GM18907 (cell line): ENCODE data around the gene PSMB9.
"Not testable (repeated sequence)": the region's sequence is repeated elsewhere in the genome, so short reads cannot be mapped to it uniquely, and the experiment has no call there.

Experiments
- ATAC-seq: cut with Tn5 transposase; IDR thresholded peaks from one replicate; pipeline ENCODE4 v1.9.1; 2021; ENCODE audit warnings: mild to moderate bottlenecking, moderate library complexity; ENCODE audit not compliant: unreplicated experiment

The PSMB9 gene

GRCh38 chr6:32857156-32857891, 3.3 kb downstream of the PSMB9 start:
- no peak for ATAC-seq

- no peak for ATAC-seq
Measured at GRCh38 chr6:32858194-32858593, 4.2 kb downstream of the PSMB9 start.

GRCh38 chr6:32860674-32861073, 6.7 kb downstream of the PSMB9 start:
- no peak for ATAC-seq

- ATAC-seq: no peak
Measured at GRCh38 chr6:32862725-32863124, 8.7 kb downstream of the PSMB9 start.

GRCh38 chr6:32865724-32866443, 11.9 kb downstream of the PSMB9 start:
- ATAC-seq: no peak

GRCh38 chr6:32867022-32867477, 13.1 kb downstream of the PSMB9 start:
- no peak for ATAC-seq

- ATAC-seq: no peak
Measured at GRCh38 chr6:32867554-32868256, 13.7 kb downstream of the PSMB9 start.

GRCh38 chr6:32868257-32868788, 14.3 kb downstream of the PSMB9 start:
- no peak for ATAC-seq

GRCh38 chr6:32873947-32874346, 20.0 kb downstream of the PSMB9 start:
- not testable (repeated sequence) for ATAC-seq

GRCh38 chr6:32876603-32877002, 22.6 kb downstream of the PSMB9 start:
- no peak for ATAC-seq

- no peak for ATAC-seq
Measured at GRCh38 chr6:32879691-32880090, 25.7 kb downstream of the PSMB9 start.

GRCh38 chr6:32880962-32881361, 27.0 kb downstream of the PSMB9 start:
- not testable (repeated sequence) for ATAC-seq

GRCh38 chr6:32882879-32883250, 28.9 kb downstream of the PSMB9 start:
- ATAC-seq: no peak

GRCh38 chr6:32883789-32884188, 29.8 kb downstream of the PSMB9 start:
- no peak for ATAC-seq

GRCh38 chr6:32885698-32886286, 31.8 kb downstream of the PSMB9 start:
- no peak for ATAC-seq

GRCh38 chr6:32886681-32887383, 32.8 kb downstream of the PSMB9 start:
- no peak for ATAC-seq

GRCh38 chr6:32887616-32888015, 33.6 kb downstream of the PSMB9 start:
- no peak for ATAC-seq

- no peak for ATAC-seq
Measured at GRCh38 chr6:32888576-32888975, 34.6 kb downstream of the PSMB9 start.

GRCh38 chr6:32889533-32889932, 35.5 kb downstream of the PSMB9 start:
- ATAC-seq: no peak

- no peak for ATAC-seq
Measured at GRCh38 chr6:32890831-32891230, 36.8 kb downstream of the PSMB9 start.
